ENCODE data around the gene SLC16A8. TPM values are rescaled to one million over a fixed set of nuclear protein-coding genes. Genes with fewer than 3 reads are reported as not detected.
"Not testable (repeated sequence)": the region's sequence is repeated elsewhere in the genome, so short reads cannot be mapped to it uniquely, and the experiment has no call there.

Gene SLC16A8
- total and polyA plus RNA-seq, 12 donors: 0.30 to 1.3 (median 0.53) TPM; not detected in 4

DNA sequence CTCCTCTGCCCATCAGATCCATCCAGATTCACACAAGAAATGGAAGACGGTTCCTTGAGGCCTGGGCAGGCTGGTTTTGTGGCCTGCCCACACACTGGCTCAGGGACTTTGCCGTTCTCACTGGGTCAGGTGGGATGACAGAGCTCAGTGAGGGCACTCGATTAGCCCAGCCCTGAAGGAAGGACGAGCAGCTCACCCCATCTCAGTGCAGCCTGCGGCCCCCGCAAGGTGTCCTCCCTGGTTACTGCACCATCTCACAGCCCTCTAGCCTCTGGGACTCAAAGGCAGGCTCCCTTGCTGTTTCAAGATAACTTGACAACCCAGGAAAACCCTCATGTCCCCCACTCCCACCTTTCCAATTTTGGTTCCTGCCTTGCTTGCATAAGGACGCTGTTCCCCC lies 4.2 kb downstream of the SLC16A8 start:
- intact Hi-C loops (cut with DNase I): no loop called here

DNA sequence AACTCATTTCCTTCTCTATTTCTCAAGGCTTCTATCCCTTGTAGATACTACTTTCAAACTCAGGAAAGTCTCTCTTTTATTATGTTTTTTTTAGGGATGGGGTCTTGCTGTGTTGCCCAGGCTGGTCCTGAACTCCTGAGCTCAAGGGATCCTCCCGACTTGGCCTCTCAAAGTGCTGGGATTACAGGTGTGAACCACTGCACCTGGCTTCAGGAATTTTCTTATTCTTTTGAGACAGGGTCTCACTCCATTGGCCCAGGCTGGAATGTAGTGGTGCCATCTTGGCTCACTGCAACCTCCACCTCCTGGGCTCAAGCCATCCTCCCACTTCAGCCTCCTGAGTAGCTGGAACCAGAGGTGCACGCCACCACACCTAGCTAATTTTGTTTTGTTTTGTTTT lies 4.8 kb downstream of the SLC16A8 start:
- Histone ChIP-seq H3K4me1 (replicated peaks in 1 of 2) (peaks cover 15 to 19% of the 10 kb centered on the region in 2 donors), H3K27me3 (peaks cover 16% of the 10 kb centered on the region), H3K36me3 (replicated peaks in 1 of 2) (peaks cover 0 to 11% of the 10 kb centered on the region in 2 donors)
- H3K27ac ChIP-seq; H3K4me3 ChIP-seq; DNase-seq; H3K9me3 ChIP-seq (replicated peaks in 1 of 3); intact Hi-C loops (cut with DNase I): not testable (repeated sequence)
- 79 to 92% (median 90%) methylated on average over 2 of the region's 2 CpGs for WGBS, 4 donors

More for the DNA sequence above, 4.2 kb downstream of the SLC16A8 start:
- no peak overlapping the region for H3K27ac ChIP-seq
- peaks cover 16% of the 10 kb centered on the region for H3K27me3 ChIP-seq
- peaks cover 15 to 19% of the 10 kb centered on the region in 2 donors for H3K4me1 ChIP-seq (replicated peaks in 1 of 2)
- DNase-seq: no peak
- H3K9me3 ChIP-seq (replicated peaks in 1 of 3): no peaks in the 10 kb centered on the region
- TF ChIP-seq POLR2A (IDR thresholded peaks at IDR 0.05): no peak
- TF ChIP-seq, protein P1, sequence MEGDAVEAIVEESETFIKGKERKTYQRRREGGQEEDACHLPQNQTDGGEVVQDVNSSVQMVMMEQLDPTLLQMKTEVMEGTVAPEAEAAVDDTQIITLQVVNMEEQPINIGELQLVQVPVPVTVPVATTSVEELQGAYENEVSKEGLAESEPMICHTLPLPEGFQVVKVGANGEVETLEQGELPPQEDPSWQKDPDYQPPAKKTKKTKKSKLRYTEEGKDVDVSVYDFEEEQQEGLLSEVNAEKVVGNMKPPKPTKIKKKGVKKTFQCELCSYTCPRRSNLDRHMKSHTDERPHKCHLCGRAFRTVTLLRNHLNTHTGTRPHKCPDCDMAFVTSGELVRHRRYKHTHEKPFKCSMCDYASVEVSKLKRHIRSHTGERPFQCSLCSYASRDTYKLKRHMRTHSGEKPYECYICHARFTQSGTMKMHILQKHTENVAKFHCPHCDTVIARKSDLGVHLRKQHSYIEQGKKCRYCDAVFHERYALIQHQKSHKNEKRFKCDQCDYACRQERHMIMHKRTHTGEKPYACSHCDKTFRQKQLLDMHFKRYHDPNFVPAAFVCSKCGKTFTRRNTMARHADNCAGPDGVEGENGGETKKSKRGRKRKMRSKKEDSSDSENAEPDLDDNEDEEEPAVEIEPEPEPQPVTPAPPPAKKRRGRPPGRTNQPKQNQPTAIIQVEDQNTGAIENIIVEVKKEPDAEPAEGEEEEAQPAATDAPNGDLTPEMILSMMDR (IDR thresholded peaks at IDR 0.05): no peak
- peaks cover 0 to 5% of the 10 kb centered on the region in 2 donors for H3K36me3 ChIP-seq (replicated peaks in 1 of 2)
- H3K4me3 ChIP-seq: no peak overlapping the region
- 84 to 96% (median 89%) methylated on average over 4 to 7 of the region's 7 CpGs for WGBS, 4 donors

DNA sequence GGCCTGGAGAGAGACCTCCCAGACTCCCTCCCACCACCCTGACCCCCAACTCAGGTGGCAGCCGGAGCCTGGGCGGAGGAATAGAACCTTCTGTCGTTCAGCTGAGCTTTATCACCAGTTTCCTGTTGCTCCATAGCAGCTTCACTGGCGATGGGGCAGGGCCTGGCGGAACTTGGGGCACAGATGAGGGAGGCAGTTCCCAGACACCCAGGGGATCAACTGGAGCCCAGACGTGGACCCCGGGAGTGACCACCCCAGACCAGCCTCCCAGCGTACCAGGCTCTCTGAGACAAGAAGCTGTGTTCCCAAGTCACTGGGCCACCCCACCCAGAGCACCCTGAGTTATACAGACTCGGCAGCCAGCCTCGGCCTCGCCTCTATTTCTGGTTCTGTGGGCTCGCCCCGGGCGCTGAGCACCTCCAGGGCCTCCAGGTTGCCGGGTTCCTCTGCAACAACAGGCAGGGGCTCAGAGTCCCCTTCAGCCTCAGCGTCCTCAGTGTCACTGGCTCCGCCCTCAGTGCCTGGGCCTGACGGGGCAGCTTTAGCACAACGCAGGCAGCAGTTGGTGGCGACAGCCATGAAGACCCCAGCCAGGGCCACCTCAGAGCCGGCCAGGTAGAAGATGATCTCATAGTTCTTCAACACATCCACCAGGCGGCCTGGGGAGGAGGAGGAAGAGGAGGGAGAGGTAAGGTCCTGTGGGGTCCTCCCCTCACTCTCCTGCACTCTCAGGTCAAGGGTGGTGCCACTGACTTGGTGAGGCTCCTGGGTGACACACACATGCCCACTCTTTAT lies 5.7 kb downstream of the SLC16A8 start:
- intact Hi-C loops (cut with DNase I): no loop called here
- Histone ChIP-seq H3K9me3 (replicated peaks in 1 of 3) (no peaks in the 10 kb centered on the region), H3K27ac (no peak overlapping the region), H3K27me3 (peaks cover 16% of the 10 kb centered on the region), H3K36me3 (replicated peaks in 1 of 2) (peaks cover 0 to 21% of the 10 kb centered on the region in 2 donors), H3K4me1 (replicated peaks in 1 of 2) (peaks cover 15 to 19% of the 10 kb centered on the region in 2 donors), H3K4me3 (no peak overlapping the region)
- WGBS, 4 donors: 77 to 83% (median 80%) methylated on average over 17 to 22 of the region's 22 CpGs
- TF ChIP-seq, protein P1 (IDR thresholded peaks at IDR 0.05): no peak
- TF ChIP-seq POLR2A (IDR thresholded peaks at IDR 0.05): no peak
- DNase-seq: no peak

DNA sequence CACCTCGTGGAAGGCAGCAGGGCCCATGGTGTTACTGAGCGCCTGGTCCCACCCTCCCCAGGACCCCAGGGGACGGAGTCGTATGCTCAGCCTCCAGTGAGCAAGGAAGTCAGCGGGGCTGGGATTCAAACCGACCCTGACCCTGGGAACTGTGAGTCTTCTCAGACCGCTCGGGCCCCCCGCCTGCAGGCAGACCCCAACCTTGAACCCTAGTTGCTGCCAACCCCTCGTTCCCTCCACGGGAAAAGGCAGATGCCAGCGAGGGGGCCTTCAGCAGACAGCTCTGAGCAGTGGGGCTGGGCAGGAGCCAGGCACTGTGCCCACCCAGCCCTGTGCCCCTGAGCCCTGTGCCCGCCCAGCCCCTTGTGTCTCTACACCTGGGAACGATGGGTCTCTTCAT lies 6.4 kb downstream of the SLC16A8 start:
- intact Hi-C loops (cut with DNase I): no loop called here
- H3K36me3 ChIP-seq (replicated peaks in 1 of 2): peaks cover 0 to 27% of the 10 kb centered on the region in 2 donors
- no peak for DNase-seq
- 39 to 58% (median 51%) methylated on average over 6 to 14 of the region's 14 CpGs for WGBS, 4 donors
- TF ChIP-seq, protein P1 (IDR thresholded peaks at IDR 0.05): no peak
- no peak for TF ChIP-seq POLR2A (IDR thresholded peaks at IDR 0.05)
- no peak overlapping the region for H3K27ac ChIP-seq
- no peaks in the 10 kb centered on the region for H3K9me3 ChIP-seq (replicated peaks in 1 of 3)
- peaks cover 15 to 18% of the 10 kb centered on the region in 2 donors for H3K4me1 ChIP-seq (replicated peaks in 1 of 2)
- H3K4me3 ChIP-seq: no peak overlapping the region
- peaks cover 10% of the 10 kb centered on the region for H3K27me3 ChIP-seq

Data from adrenal gland (tissue), 12 donors.